ENCODE measurements around the gene BSCL2.
A peak's percentile ranks its signal among the peaks of the same experiment; 100 is the strongest.
"Not testable (repeated sequence)": the region's sequence is repeated elsewhere in the genome, so short reads cannot be mapped to it uniquely, and the experiment has no call there.

Gene BSCL2

DNA sequence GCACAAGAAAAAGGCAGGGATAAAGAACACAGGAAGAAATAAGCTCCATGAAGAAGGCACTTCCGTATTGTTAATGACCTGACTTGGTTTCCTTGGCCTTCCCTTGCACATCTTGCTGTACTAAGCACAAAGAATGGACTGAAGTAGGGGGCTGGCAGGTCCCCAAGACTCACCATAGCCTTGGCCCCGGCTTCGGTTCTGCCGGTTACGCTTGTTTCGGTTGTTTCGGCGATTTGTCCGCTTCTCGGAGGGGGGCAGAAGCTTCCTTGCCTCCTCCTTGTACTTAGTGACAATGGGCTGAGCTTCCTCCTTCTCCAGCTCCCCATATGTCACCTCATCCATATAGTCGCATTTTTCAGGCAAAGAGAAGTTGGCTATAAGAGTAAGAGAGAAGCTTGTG, 9.6 kb upstream of the BSCL2 start:
- no peak for DNase-seq

DNA sequence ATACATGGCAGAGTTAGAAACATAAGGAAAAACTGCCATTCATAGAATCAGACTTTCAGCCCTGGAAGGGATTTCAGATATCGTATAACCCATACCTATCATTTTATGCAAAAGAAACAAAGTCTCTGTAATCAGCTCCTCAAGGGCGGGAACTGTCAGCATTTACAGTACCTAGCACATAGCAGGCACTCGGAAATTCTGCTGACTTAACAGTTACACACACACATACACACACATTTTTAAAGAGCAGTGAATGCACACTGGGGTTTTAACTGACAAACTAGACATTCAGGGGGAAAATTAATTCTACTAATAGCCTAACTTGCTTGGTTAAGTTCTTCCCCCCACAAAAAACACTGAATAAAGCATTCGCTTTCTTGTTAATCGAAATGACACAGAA, 9.0 kb upstream of the BSCL2 start:
- DNase-seq: no peak

DNA sequence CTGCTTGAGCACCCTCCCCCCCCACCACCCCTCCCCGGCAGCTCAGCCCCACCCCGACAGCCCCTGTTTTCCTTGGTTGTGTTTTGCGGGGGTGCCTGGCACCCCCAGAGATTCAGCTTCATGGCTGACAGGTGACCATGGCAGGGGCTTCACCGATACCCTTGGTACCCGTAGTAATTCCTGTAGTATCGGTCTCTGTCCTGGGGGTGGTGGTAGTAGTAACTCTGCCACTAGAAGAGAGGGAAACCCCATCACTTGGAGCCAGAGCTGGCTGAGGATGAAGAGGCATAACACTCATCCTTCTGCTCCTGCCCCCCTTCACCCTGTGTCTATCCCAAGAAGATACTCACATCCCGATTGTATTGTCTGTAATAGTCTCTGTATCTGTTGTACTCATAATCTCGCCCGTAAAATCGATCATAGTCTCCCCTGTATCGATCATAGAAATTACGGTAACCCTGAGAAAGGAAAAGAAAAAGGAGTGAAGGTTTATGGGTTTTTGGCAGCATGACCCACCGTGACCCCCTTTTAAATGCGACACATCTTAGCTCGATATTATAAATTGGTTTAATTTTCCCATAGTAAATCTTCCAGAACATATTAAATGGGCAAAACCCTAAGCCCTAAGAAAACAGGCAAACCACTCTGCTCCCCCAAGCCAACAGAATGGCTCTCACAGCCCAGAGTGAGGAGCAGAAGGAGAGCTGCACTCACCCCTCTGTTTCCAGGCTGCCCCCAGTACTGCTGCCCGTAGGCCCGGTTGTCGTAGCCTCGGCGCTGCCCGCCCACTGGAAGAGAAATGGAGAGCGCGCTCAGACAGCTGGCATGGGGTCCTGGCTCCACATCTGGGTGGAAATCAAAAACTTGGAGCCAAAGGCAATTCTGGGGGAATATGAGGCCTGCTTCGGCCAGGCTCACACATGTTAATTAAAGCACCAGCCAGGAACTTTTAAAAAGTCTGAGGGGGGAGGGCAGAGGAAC, 8.2 kb upstream of the BSCL2 start:
- no peak for DNase-seq

DNA sequence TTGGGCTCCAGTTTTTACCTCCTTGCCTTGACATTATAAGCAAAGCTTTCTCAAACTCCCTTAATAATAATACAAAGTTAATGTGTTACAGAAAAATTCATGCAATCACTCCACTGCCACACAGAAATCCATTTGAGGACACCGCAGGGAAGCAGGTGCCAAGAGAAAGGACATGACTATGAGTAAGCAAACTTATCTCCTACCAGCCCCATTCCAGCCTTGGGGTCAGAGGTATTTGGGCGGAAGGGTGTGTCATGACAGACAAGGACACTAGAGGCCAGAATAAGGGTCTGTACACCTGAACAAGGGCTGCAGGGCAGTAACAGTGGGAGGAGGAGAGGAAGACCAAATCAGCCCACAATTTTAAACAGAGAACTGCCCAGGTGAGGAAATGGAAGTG, 6.1 kb upstream of the BSCL2 start:
- DNase-seq: no peak

DNA sequence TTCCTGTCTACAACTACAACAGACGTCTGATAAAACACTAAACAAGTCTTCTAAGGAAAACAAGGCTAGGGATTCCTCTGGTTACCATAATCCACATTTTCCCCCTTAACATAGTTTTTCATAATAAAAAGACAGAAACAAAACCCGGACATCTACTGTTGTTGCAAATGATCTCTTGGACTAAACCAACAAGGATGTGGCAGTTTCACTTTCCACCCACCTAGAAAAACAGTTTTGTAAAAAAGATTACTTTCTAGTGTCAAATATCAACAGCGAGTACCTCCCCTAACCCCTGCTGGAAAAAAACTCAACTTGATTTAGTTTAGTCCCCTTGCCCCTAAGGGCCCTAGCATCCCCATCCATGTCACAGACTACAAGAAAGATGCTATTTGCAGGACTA, 5.6 kb upstream of the BSCL2 start:
- no peak for DNase-seq

DNA sequence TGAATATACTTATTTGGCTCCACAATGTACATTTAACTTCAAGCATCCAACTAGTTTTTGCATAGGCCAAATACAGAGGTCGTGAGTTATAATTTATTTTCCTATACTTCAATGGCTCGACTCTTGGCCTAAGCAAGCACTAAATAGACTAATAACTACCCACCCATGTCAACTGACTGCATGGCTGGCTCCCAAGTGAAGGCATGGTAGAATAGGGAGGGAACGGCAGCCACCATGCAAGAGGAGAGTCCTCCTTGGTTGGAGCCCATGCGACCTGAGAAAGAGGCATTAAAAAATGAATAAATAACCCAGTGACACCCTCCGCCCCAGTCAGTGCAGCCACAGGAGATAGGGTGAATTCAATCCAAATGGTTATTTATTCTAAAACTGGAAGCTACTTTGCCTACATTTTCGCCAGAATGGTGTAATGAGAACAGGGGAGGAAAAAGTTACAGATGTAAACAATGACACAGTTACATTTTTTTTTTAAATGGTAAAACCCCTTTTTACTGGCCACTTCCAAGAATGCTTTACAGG, 5.1 kb upstream of the BSCL2 start:
- DNase-seq: no peak

DNA sequence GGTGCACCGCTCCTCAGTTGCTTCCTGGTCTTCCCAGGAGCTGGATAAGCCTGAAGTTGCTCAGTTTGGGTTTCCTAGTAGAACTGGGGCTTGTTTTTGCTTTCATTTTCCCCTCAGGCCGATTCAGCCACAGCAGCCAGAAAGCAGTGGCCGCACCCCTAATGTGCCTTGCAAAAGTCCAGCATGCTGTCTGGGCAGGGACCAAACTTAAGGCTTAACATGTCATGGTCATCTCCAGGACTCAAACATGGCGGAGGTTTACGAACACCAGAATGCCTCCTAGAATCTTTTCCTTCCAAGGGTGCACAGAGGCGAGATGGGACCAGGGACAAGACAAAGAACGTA, 2.7 kb upstream of the BSCL2 start:
- no peak for DNase-seq

DNA sequence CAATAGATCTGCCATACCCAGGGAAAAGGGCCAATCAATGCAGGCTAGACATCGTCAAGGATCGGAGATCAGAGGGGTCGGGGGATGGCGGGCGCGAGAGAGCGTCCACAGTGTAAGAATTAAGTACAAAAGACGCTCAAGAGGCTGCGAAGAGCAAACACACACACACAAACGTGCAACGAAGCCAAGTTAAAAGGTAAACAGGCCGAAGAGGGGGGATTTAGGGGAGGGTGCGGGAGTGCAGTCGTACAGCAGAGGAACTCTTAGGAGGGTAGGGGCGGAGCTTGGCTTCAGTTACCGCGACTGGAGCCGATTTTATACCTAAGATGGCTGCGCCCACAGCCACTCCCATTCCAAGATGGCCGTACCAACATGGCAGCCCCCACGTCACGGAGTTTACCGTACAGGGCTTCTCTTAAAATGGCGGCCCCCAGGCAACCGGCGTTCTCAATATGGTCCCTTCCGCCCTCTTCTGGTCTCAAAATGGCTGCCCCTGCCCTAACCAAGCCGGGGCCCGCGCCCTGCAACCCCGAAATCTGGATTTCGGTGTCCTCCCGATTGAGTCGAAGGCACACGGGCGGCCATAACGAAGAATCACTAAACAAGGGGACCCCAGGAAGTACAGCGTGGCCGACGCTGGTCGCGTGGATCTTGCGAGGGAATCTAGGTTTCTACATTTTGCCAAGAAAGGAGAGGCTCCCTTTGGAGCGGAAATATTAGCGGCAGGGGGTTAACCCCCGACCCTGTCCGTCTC, 2.2 kb upstream of the BSCL2 start:
- peak; percentile 83 to 93 (median 88) for DNase-seq

DNA sequence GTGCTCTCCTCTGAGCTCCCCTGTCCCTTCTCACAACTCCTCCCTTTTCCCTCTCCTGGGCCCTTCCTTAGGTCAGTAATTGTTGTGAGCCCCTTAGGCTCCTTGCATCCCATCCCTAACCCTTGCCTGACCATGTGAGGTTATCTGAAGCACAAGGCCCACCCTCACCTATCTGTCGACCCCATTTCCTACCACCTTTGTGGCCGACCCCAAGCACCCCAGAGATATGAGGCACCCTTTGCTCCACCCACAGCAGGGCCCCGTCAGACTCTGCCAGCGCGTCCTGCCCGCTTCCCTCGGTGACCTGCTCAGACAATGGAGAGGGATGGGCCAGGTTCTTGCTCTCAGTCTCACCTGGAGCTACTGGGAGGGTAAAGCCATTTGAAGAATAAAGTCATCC, 1.6 kb upstream of the BSCL2 start:
- DNase-seq: peak in 2 of 4 experiments; percentile 21 to 31

DNA sequence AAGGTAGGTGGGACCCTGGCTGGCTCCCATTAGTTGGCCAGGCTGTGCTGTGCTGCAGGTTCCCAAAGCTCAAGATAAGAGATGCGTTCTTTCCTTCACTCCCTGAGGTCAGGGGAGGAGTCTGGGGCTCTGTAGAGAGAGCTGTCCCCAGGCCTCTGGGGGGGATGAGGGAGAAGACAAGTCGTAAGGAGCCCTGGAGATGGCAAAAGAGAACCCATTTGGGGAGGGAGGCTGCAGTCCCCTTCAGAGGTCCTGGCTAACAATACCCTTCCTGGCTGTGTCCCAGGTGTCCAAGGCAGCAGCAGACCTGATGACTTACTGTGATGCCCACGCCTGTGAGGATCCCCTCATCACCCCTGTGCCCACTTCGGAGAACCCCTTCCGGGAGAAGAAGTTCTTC, 1.2 kb upstream of the BSCL2 start:
- DNase-seq: no peak

DNA sequence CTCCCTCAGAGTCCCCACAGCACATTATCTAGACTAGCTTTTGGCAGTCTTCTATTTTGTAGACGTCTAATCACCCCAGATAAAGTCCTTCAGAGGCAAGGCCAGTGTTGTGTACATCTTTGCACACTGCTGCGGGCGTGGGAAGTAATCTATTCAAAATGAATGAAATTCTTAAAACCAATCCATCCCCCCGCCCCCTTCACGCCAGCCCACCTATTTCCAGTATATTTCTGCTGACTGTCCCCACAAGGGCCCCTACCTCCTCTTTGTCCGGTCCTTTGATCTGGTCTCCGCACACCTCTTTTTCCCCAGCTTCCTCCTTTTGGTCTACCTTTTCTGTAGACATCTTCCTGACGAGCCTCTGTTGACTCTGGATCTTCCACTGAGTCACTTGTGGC, 375 bp downstream of the BSCL2 start:
- DNase-seq: no peak

DNA sequence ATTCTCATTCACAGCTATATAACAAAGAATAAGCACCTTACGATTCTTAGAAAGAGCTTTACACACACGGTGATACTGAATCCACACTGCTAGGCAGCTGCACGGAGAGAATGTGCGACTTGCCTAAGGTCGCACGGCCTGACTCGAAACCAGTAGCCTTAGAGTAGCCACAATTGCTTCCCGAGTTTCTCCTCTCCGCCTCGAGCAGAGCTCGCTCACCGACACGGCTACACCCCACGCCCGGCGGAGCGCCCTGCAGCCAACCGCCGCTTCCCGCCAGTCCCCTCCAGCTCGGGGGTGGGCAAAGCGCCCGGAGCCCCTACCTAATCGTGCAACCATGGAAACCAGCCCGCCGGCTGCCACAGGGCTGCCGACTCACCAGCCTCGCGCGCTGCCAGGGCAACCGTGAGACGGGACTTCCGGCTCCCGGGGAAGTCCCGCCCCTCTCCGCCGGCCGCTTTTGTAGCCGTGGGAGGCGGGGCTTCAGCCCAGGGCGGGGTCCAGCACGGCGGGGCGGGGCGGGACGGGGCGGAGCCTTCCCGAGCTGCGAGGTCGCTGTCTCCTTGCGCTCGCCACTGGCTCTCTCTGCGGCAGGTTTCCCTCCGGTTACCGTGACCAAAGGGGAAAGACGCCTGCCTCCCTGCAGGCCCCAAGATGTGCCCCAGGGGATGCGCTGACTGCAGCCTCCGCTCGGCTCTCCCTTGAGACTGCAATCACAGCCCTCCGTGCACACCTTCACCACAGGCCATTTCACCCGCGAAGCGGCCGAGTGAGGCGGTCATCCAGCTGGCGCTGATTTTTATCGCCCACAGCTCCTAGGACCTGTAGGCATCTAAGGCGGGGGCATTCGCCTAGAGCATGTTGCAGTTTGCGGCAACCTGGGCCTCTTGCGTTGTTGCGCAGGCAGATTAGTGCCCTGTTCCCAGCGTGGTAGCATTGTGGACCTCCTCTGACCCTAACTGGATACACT, 1.1 kb downstream of the BSCL2 start:
- DNase-seq: peak; percentile 87 to 92 (median 91)

DNA sequence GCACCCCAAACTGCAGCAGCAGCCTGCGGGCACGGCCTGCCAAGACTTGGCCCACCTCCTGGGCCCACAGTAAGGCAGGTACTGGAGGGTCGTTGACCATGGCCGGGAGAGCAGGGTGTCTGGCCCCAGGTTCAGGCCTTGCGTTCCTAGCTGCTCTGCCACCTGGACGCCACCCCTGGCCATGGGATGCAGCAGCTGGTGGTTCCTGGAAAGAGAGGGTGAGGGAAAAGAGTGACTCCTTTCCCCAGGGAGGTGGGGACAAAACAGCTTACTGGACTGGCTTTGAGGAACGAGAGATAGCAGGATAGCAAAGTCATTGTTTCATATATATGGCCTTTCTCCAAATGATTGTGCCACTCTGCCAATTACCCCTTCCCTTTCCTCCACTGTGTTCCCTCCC, 1.8 kb downstream of the BSCL2 start:
- no peak for DNase-seq

DNA sequence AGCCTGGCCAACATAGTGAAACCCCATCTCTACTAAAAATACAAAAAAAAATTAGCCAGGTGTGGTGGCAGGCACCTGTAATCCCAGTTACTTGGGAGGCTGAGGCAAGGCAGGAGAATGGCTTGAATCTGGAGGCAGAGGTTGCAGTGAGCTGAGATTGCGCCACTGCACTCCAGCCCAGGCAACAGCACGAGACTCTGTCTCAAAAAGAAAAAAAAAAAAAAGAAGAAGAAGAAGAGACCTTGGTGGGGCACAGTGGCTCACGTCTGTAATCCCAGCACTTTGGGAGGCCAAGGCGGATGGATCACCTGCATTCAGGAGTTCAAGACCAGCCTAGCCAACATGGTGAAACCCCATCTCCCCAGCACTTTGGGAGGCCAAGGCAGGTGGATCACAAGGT, 3.3 kb downstream of the BSCL2 start:
- not testable (repeated sequence) for DNase-seq

DNA sequence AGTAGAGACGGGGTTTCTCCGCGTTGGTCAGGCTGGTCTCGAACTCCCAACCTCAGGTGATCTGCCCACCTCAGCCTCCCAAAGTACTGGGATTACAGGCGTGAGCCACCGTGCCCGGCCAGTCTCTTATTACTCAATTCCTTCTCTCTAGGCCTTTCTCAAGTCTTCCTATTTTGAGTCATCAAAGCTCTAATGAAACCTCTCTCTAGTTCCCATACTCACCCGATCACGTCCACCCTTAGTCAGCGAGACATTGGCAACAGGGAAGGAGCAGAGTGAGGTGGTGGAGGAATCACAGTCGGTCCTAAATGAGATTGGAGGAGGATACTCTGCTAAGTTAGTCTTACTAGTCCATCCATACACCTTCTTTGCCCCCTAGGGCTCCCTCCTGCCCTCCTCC, 5.0 kb downstream of the BSCL2 start:
- no peak for DNase-seq

DNA sequence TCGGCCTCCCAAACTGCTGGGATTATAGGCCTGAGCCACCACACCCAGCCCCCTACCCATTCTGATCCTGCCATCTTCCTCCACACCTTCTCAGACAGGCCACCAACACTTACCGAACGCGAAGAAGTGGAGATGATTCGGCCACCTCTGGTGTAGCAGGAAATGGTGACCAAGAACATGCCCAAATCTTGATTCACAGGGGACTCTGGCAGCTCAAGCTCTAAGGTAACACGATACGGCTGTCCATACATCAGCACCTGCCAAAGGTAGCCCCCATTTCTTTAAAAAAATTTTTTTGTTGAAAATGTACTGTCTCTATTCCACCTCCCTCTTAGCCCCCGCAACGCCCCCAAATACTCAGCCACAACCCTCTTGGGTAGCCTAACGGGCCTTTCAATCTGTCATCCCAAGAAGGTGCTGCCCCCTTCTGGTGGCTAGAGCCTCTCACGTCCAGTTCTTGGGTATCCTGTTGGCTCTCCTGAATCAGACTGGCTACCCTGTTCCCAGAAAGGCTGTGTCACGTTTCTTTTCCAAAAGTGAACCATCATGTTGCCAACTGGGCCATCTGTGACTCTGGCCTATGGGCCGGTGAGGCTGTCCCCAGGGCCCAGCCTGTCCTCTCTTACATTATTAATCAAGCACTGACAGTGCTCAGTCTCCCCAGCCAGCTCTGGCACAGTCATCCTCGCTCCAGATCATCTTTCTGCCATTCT, 12.6 kb downstream of the BSCL2 start:
- DNase-seq: peak; percentile 52 to 61 (median 56)

DNA sequence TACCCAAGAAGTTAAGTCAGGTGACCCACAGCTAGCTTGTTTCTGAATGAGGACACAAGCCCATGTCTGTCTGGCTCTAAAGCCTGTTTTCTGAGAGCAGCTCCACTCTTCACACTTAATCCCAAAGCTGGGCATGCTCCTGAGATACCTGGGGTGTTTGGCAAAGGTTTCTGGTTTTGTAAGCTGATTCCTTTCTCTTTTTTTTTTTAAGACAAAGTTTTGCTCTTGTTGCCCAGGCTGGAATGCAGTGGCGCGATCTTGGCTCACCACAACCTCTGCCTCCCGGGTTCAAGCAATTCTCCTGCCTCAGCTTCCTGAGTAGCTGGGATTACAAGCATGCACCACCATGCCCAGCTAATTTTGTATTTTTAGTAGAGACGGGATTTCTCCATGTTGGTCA, 13.6 kb downstream of the BSCL2 start:
- not testable (repeated sequence) for DNase-seq

DNA sequence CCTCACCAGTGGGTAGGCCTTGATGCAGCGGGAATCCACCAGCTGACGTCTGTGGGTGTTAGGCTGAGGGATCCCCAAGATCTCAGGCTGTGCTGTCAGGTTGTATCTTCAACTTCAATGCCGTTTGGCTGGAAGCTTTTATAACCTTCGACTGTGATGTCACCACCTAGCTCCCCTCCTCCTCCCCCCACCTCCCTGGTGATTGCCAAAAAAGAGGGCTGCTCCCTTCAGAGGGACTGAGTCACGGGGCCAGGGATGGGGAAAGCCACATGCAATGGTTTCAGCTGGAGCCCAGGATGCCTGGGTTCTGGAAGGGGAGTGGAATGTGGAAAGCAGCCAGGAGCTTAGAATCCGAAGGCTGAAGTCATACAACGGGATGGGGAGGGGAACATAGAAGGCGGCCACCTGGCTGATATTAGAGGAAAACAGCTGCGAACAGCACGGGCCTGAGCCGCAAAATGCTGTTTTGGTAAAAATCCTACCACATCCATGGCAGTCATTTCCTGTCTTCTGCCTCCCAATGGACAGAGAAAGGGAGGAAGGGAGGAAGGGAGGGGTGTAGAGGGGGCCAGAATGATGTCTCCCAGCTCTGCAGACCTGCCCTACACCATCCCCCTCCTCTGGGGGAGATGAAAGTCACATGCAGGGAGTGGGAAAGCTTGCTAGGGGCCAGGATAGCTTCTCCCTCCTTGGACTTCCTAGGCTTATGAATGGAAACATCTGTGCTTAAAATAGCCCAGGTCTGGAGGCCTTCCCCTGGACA, 17.6 kb downstream of the BSCL2 start, which contains the start of gene LRRN4CL:
TSS of gene LRRN4CL (minus strand) at position 110 of the 763 bp plus-strand sequence. CDS start 1,022 bp downstream, outside the sequence.
- no peak for DNase-seq

DNA sequence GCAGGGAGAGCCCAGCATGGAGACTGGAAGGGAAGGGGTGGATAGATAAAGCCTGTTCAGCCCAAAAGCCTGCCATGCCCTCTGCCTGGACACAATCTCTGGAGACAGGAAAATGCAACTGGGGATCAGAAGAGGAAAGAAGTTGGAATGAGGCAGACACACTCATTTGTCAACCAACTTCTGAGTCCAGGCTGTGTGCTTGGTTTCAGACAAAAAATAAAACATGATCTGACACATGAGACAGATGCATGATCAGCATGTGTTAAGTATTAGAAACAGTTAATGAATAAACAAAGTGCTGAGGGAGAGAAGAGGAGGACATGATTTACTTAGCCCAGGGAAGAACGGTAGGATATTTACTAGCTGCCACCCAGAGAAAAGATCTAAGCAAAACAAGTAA, 18.7 kb downstream of the BSCL2 start:
- DNase-seq: no peak

DNA sequence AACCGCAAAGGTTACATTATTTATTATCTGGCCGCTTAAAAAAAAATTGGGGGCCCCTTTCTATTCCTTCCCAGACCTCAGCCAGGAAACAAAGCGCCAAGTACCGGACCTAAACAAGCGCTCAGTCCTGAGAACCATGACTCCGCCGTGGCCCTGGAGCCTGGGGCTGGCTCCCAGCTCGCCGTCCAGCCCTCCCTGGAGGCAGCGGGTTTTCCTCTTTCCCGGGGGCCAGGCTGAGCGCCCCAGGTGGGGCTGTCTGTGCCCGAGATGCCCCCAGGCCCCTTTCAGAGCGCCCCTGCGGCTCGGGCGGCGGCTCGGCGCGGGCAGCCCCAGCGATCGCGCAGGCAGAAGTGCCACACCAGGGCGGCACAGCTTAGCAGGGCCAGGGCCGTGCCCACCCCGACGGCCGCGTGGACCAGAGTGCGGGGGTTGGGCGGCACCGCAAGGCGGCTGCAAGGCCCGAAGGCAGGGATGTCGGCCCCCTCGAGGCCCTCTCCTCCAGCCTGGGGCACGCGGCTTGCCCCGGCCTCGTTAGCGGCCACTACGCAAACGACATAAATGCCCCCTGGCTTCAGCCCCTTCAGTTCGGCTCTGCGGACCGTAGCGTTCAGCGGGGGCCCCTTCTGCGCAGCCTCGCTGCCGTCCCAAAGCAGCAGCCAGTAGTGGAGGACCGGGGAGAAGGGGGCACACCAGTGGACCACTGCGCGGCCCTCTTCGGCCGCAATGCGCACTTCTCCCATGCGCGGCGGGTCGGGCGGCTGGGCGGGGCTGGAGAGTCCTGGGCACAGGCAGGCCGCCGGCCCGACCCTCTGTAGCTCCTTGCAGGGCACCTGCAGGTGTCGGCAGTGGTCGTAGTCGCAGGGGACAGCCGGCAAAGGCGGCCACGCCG, 19.5 kb downstream of the BSCL2 start:
- DNase-seq: no peak

All from activated CD4-positive, CD25-positive, alpha-beta regulatory T cell (primary cell).